ENCODE results near the gene MTG2. TPM values are rescaled to one million over a fixed set of nuclear protein-coding genes. Genes with fewer than 3 reads are reported as not detected.

Gene MTG2
- total and polyA plus RNA-seq, 2 experiments from 2014 or later: 11.3 to 11.7 TPM

DNA sequence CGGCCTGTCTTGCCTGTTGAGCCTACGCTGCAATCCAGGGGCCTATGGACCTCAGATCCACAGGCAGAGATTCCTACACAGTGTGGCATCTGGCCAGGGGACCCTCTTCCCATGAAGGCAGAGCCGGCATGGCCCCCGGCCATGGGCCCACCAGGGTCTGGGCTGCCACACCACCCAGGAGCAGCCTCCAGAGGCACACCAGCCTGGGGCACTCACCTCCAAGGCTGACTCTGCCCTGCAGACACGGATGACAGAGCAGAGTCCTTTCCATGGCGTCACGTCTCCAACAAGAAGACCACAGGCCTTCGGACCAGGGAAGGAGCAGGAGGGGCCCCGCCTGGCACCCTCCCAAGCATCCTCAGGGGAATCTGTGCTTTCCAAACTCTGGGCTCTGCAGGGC lies 40.7 kb downstream of the MTG2 start (continued):
- TF ChIP-seq, protein P1, sequence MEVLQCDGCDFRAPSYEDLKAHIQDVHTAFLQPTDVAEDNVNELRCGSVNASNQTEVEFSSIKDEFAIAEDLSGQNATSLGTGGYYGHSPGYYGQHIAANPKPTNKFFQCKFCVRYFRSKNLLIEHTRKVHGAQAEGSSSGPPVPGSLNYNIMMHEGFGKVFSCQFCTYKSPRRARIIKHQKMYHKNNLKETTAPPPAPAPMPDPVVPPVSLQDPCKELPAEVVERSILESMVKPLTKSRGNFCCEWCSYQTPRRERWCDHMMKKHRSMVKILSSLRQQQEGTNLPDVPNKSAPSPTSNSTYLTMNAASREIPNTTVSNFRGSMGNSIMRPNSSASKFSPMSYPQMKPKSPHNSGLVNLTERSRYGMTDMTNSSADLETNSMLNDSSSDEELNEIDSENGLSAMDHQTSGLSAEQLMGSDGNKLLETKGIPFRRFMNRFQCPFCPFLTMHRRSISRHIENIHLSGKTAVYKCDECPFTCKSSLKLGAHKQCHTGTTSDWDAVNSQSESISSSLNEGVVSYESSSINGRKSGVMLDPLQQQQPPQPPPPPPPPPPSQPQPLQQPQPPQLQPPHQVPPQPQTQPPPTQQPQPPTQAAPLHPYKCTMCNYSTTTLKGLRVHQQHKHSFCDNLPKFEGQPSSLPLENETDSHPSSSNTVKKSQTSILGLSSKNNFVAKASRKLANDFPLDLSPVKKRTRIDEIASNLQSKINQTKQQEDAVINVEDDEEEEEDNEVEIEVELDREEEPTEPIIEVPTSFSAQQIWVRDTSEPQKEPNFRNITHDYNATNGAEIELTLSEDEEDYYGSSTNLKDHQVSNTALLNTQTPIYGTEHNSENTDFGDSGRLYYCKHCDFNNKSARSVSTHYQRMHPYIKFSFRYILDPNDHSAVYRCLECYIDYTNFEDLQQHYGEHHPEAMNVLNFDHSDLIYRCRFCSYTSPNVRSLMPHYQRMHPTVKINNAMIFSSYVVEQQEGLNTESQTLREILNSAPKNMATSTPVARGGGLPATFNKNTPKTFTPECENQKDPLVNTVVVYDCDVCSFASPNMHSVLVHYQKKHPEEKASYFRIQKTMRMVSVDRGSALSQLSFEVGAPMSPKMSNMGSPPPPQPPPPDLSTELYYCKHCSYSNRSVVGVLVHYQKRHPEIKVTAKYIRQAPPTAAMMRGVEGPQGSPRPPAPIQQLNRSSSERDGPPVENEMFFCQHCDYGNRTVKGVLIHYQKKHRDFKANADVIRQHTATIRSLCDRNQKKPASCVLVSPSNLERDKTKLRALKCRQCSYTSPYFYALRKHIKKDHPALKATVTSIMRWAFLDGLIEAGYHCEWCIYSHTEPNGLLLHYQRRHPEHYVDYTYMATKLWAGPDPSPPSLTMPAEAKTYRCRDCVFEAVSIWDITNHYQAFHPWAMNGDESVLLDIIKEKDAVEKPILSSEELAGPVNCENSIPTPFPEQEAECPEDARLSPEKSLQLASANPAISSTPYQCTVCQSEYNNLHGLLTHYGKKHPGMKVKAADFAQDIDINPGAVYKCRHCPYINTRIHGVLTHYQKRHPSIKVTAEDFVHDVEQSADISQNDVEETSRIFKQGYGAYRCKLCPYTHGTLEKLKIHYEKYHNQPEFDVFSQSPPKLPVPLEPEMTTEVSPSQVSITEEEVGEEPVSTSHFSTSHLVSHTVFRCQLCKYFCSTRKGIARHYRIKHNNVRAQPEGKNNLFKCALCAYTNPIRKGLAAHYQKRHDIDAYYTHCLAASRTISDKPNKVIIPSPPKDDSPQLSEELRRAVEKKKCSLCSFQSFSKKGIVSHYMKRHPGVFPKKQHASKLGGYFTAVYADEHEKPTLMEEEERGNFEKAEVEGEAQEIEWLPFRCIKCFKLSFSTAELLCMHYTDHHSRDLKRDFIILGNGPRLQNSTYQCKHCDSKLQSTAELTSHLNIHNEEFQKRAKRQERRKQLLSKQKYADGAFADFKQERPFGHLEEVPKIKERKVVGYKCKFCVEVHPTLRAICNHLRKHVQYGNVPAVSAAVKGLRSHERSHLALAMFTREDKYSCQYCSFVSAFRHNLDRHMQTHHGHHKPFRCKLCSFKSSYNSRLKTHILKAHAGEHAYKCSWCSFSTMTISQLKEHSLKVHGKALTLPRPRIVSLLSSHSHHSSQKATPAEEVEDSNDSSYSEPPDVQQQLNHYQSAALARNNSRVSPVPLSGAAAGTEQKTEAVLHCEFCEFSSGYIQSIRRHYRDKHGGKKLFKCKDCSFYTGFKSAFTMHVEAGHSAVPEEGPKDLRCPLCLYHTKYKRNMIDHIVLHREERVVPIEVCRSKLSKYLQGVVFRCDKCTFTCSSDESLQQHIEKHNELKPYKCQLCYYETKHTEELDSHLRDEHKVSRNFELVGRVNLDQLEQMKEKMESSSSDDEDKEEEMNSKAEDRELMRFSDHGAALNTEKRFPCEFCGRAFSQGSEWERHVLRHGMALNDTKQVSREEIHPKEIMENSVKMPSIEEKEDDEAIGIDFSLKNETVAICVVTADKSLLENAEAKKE (CRISPR knock-in tag; IDR thresholded peaks at IDR 0.05): no peak
- TF ChIP-seq POLR2AphosphoS5 (IDR thresholded peaks at IDR 0.05; ENCODE audit: low read depth) (no peak), CREB1 (CRISPR knock-in tag; IDR thresholded peaks at IDR 0.05; ENCODE audit: low read depth) (no peak), ZNF331 (CRISPR knock-in tag; IDR thresholded peaks at IDR 0.05; ENCODE audit: low read depth) (no peak), ZNF114 (CRISPR knock-in tag; IDR thresholded peaks at IDR 0.05) (no peak), STAT1 (IDR thresholded peaks at IDR 0.05; ENCODE audit: unreplicated experiment) (no peak), EZH2phosphoT487 (IDR thresholded peaks at IDR 0.05; ENCODE audit: unreplicated experiment) (no peak), NANOG (IDR thresholded peaks at IDR 0.05; ENCODE audit: borderline replicate concordance) (no peak)
- TF ChIP-seq, protein P2, sequence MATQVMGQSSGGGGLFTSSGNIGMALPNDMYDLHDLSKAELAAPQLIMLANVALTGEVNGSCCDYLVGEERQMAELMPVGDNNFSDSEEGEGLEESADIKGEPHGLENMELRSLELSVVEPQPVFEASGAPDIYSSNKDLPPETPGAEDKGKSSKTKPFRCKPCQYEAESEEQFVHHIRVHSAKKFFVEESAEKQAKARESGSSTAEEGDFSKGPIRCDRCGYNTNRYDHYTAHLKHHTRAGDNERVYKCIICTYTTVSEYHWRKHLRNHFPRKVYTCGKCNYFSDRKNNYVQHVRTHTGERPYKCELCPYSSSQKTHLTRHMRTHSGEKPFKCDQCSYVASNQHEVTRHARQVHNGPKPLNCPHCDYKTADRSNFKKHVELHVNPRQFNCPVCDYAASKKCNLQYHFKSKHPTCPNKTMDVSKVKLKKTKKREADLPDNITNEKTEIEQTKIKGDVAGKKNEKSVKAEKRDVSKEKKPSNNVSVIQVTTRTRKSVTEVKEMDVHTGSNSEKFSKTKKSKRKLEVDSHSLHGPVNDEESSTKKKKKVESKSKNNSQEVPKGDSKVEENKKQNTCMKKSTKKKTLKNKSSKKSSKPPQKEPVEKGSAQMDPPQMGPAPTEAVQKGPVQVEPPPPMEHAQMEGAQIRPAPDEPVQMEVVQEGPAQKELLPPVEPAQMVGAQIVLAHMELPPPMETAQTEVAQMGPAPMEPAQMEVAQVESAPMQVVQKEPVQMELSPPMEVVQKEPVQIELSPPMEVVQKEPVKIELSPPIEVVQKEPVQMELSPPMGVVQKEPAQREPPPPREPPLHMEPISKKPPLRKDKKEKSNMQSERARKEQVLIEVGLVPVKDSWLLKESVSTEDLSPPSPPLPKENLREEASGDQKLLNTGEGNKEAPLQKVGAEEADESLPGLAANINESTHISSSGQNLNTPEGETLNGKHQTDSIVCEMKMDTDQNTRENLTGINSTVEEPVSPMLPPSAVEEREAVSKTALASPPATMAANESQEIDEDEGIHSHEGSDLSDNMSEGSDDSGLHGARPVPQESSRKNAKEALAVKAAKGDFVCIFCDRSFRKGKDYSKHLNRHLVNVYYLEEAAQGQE (IDR thresholded peaks at IDR 0.05; ENCODE audit: unreplicated experiment): no peak
- TF ChIP-seq, protein P3, sequence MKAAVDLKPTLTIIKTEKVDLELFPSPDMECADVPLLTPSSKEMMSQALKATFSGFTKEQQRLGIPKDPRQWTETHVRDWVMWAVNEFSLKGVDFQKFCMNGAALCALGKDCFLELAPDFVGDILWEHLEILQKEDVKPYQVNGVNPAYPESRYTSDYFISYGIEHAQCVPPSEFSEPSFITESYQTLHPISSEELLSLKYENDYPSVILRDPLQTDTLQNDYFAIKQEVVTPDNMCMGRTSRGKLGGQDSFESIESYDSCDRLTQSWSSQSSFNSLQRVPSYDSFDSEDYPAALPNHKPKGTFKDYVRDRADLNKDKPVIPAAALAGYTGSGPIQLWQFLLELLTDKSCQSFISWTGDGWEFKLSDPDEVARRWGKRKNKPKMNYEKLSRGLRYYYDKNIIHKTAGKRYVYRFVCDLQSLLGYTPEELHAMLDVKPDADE (IDR thresholded peaks at IDR 0.05): no peak

All from GM23338 (cell line).